Esophagus squamous epithelium (tissue), 5 donors: Measurements from ENCODE around the gene NR1D1. TPM values are rescaled to one million over a fixed set of nuclear protein-coding genes. Genes with fewer than 3 reads are reported as not detected.

Source experiments
- DNase-seq: peaks from one replicate; lab custom pipeline; 2025; lab: John Stamatoyannopoulos, UW
- H3K27ac ChIP-seq, 4 donors: fragments of 200-600 bp; sonication (generic); one replicate each; pipeline ENCODE4 v1.5.1; 2016 to 2019; ENCODE audit warnings: mild to moderate bottlenecking in 1 of 4
- H3K27me3 ChIP-seq, 4 donors: fragments of 200-600 bp; sonication (generic); 1 replicate in 3 of 4; 2 replicates in 1 of 4; pipeline versions ENCODE4 v1.5.1 to v1.6.0; 2017 to 2021; ENCODE audit warnings: antibody characterized with exemption in 1 of 4
- H3K36me3 ChIP-seq, 3 donors: fragments of 200-600 bp; sonication (generic); one replicate each; pipeline ENCODE4 v1.5.1; 2016 to 2019
- H3K4me1 ChIP-seq, 3 donors: fragments of 200-600 bp; sonication (generic); one replicate each; pipeline ENCODE4 v1.5.1; 2017 to 2019
- H3K4me3 ChIP-seq, 4 donors: fragments of 200-600 bp; sonication (generic); 1 replicate in 3 of 4; 2 replicates in 1 of 4; pipeline ENCODE4 v1.5.1; 2016 to 2019; ENCODE audit warnings: mild to moderate bottlenecking in 2 of 4, moderate library complexity in 1 of 4
- H3K9me3 ChIP-seq, 3 donors: fragments of 200-600 bp; sonication (generic); one replicate each; pipeline ENCODE4 v1.5.1; 2016 to 2019
- CTCF ChIP-seq, 6 experiments: fragments of 450-650 bp in 4 of 6; fragments of 200-600 bp in 2 of 6; sonication (generic) in 2 of 6; IDR thresholded peaks; one replicate each; pipeline ENCODE4 v1.5.1; 2016 to 2019; ENCODE audit warnings: antibody characterized with exemption in 6 of 6, mild to moderate bottlenecking in 4 of 6, moderate library complexity in 4 of 6
- POLR2A ChIP-seq, 4 donors: fragments of 450-650 bp; IDR thresholded peaks; one replicate each; pipeline ENCODE4 v1.6.1; 2017; ENCODE audit warnings: antibody characterized with exemption in 4 of 4, mild to moderate bottlenecking in 4 of 4, moderate library complexity in 3 of 4
- WGBS, 2 donors: methylation state at CpG; one replicate each; pipeline ENCODE4 v1.1.5; 2018; 5-methylcytosine and 5-hydroxymethylcytosine counted together
- intact Hi-C: fragments of 100-400 bp; cut with DNase I; formaldehyde crosslinking; loops from one replicate; pipeline ENCODE4 v1.15.0; 2022
- total RNA-seq, 4 donors: library from RNA; depleted of rRNA; stranded (reverse); fragments of >200 nt; gene quantifications; one replicate each; pipeline ENCODE4 v1.1.0, GENCODE V29; 2016
- donor health status: DM: yes; HTN: yes; CAD: no.

NR1D1 gene
- total RNA-seq, 4 donors from 2014 or later = 3.8 to 16.4 (median 5.4) TPM

DNA sequence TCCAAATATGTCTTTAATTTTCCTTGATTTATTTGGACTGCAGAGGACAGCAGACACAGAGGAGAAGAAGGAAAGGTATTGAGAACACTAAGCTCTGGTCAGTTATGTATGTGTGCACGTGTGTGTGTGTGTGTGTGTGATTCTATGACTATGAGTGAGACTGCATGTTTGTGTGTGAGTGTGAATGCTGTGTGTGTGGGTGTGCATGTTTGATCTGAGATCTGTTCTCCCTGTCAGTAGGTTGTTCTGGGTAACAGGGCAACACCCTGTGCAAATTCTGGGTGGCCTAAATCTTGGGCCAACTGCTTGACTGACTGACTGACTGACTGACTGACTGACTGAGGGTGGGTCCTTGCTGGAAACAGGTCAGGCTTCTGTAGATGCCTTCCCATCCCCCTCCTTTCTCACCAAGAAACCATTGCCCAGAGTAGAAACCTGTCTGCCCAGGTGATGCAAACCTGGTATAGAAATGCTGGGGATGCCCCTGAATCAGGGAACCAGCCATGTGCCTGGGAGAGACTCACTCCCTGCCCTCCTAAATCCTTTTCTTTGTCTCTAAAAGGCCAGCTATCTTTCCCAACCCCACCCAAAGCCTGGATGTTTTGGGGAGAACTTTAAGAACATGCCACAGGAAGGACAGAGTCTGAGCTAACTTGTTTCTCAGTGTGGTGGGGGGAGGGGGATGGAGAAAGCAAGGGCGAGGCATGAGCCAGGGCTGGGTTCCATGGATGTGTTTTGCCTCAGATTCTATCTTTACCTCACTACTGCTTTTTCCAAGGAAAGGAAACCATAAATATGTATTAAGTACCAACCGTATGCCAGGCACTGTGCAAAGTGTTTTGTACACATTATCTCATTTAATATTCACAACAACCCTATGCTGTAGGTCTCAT lies 4.5 kb upstream of the NR1D1 start:
- Histone ChIP-seq H3K36me3 (no peaks in the 10 kb centered on the region), H3K27me3 (no peaks in the 10 kb centered on the region), H3K27ac (peak overlapping the region; percentile 86 to 100 (median 98)), H3K4me3 (no peak overlapping the region), H3K4me1 (peaks cover 78 to 92% (median 89%) of the 10 kb centered on the region in 3 donors), H3K9me3 (no peaks in the 10 kb centered on the region)
- no peak for DNase-seq
- no peak for TF ChIP-seq POLR2A (IDR thresholded peaks at IDR 0.05)
- no peak for TF ChIP-seq CTCF (IDR thresholded peaks at IDR 0.05)
- WGBS, 2 donors = 34 to 42% methylated on average over 3 of the region's 3 CpGs
- intact Hi-C loops = no loop called here

DNA sequence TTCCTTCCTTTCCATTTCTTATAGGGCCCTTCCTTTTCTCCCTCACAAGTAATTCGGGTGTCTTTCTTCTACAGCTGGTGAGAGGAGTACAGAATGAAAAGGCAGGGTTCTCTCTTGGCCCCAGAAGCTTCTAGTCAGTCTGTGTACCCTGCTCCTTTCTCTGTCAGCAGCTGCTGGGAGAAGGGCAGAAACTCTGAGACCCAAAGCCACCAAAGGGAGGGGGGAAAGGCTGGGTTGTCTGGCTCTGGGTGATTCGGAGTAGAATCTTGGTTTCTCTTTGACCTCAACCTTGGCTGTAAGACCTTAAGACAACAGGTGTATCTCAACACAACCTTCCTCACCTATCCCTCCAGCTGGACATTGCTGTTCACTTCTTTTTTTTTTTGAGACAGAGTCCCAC lies 3.3 kb upstream of the NR1D1 start:
- intact Hi-C loops = no loop called here

GRCh38 chr17:40103071-40103661 lies 2.8 kb upstream of the NR1D1 start:
- WGBS, 2 donors = 50 to 53% methylated on average over 3 of the region's 3 CpGs
- DNase-seq = no peak
- Histone ChIP-seq H3K4me1 (peaks cover 78 to 82% (median 79%) of the 10 kb centered on the region in 3 donors), H3K9me3 (no peaks in the 10 kb centered on the region), H3K36me3 (no peaks in the 10 kb centered on the region), H3K4me3 (no peak overlapping the region), H3K27me3 (no peaks in the 10 kb centered on the region), H3K27ac (peak overlapping the region; percentile 86 to 100 (median 98))
- TF ChIP-seq CTCF (IDR thresholded peaks at IDR 0.05) (no peak), POLR2A (IDR thresholded peaks at IDR 0.05) (peak in 1 of 4 donors; percentile 29)
- intact Hi-C loops = no loop called here

More for the DNA sequence above, 3.3 kb upstream of the NR1D1 start:
- Histone ChIP-seq H3K27ac (peak overlapping the region; percentile 86 to 100 (median 98)), H3K4me1 (peaks cover 77 to 82% (median 78%) of the 10 kb centered on the region in 3 donors), H3K4me3 (no peak overlapping the region), H3K36me3 (no peaks in the 10 kb centered on the region), H3K9me3 (no peaks in the 10 kb centered on the region), H3K27me3 (no peaks in the 10 kb centered on the region)
- TF ChIP-seq CTCF (IDR thresholded peaks at IDR 0.05) (no peak), POLR2A (IDR thresholded peaks at IDR 0.05) (no peak)
- WGBS, 2 donors = 48% methylated on average over 2 of the region's 2 CpGs
- DNase-seq = no peak

DNA sequence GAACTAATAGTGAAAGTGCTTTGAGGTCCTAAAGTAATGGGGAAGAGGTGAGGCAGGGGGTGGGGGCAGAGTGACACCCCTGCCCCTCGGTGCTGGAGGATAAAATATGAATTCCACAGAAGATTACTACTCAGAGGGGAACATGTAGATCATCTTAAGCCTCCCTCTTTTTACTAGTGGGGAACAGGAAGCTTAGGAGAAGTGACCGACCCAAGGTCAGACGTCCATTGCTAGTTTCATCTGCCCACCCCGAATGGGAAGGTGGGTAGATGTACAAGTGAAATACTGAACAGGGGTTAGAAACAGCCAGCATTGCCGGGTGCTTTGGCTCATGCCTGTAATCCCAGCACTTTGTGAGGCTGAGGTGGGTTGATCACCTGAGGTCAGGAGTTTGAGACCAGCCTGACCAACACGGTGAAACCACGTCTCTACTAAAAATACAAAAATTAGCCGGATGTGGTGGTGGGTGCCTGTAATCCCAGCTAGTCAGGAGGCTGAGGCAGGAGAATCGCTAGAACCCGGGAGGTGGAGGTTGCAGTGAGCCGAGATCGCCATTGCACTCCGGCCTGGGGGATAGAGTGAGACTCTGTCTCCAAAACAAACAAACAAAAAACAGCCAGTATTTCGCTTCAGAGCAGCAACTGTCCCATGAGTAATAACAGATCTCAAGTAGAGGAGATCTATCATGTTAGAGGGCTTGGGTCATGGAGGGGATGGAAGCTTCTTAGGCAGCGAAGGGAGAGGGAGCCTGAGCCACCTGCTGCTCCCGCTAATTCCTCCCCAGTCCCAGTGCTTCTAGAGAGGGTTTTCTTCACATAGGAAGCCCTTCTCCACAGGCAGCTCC lies 1.2 kb upstream of the NR1D1 start:
- no peaks in the 10 kb centered on the region for H3K27me3 ChIP-seq
- H3K9me3 ChIP-seq = no peaks in the 10 kb centered on the region
- H3K4me1 ChIP-seq = peaks cover 78 to 82% (median 81%) of the 10 kb centered on the region in 3 donors
- DNase-seq = no peak
- WGBS, 2 donors = 54 to 57% methylated on average over 16 of the region's 16 CpGs
- H3K4me3 ChIP-seq = peak overlapping the region in 3 of 4 donors; percentile 74 to 86 (median 77)
- H3K36me3 ChIP-seq = peaks cover under 1 to 10% (median 8%) of the 10 kb centered on the region in 3 donors
- peak overlapping the region; percentile 95 to 100 (median 98) for H3K27ac ChIP-seq
- intact Hi-C loops = no loop called here
- TF ChIP-seq POLR2A (IDR thresholded peaks at IDR 0.05) (no peak), CTCF (IDR thresholded peaks at IDR 0.05) (no peak)
